GM12878 (cell line): ENCODE data around the gene GRXCR1. TPM values are rescaled to one million over a fixed set of nuclear protein-coding genes. Genes with fewer than 3 reads are reported as not detected.

Experiments
- ASH2L ChIP-seq: fragments of 300-600, 200-600 bp; sonication (generic); IDR thresholded peaks from 2 replicates; pipeline ENCODE4 v1.6.1; 2017; ENCODE audit warnings: low read depth, mild to moderate bottlenecking, borderline replicate concordance
- BCL3 ChIP-seq: IDR thresholded peaks from 2 replicates; pipeline ENCODE4 v1.6.1; 2011; ENCODE audit warnings: borderline replicate concordance, low read depth, mild to moderate bottlenecking, moderate library complexity, low read length; ENCODE audit not compliant: insufficient read depth, poor library complexity, severe bottlenecking
- RAD21 ChIP-seq: IDR thresholded peaks from 2 replicates; pipeline ENCODE4 v1.6.1; 2011; ENCODE audit warnings: mild to moderate bottlenecking, low read depth, low read length, moderate library complexity; ENCODE audit not compliant: insufficient read depth
- SIN3A ChIP-seq: IDR thresholded peaks from 2 replicates; pipeline ENCODE4 v1.6.1; 2012; ENCODE audit warnings: low read depth, low read length, improper control_type of control experiment
- SP1 ChIP-seq: IDR thresholded peaks from one replicate; pipeline ENCODE4 v1.6.1; 2011; ENCODE audit warnings: low read depth, low read length
- SRF ChIP-seq, 2 experiments: IDR thresholded peaks; 2 replicates each; pipeline ENCODE4 v1.6.1; 2011; ENCODE audit warnings: low read depth in 2 of 2, low read length in 2 of 2, mild to moderate bottlenecking in 1 of 2, moderate library complexity in 1 of 2
- ZNF687 ChIP-seq: fragments of 450-650 bp; IDR thresholded peaks from 2 replicates; pipeline ENCODE4 v1.6.1; 2017; ENCODE audit warnings: mild to moderate bottlenecking, moderate library complexity
- polyA plus RNA-seq, 11 experiments: library from polyadenylated mRNA; depleted of rRNA in 4 of 11; unstranded in 6 of 11; stranded (reverse) in 5 of 11; fragments of >200 nt; fragmentation: Nextera tagmentation in 4 of 11; fragmentation: Illumina TruSeq in 1 of 11; extraction: Ambion mirVana in 4 of 11; extraction: Trizol in 1 of 11; gene quantifications; 1 replicate in 1 of 11; 2 replicates in 10 of 11; pipeline versions ENCODE4 v1.2.1 to v1.2.3, GENCODE V29; 2011 to 2016; ENCODE audit warnings: inconsistent platforms in 2 of 11, missing spikeins in 2 of 11, low read depth in 1 of 11
- total RNA-seq, 4 experiments: library from RNA; depleted of rRNA in 3 of 4; stranded (reverse); fragments of >200 nt in 3 of 4; fragmentation: Illumina TruSeq in 1 of 4; extraction: Trizol in 1 of 4; gene quantifications; 2 replicates each; pipeline versions ENCODE4 v1.2.1 to v1.2.3, GENCODE V29; 2013 to 2021

Gene GRXCR1
- total and polyA plus RNA-seq, 10 of the 15 experiments (the other 5 are each of a cell fraction or from before 2014, with no cell fraction given): not detected

- no peak for TF ChIP-seq ZNF687
- no peak for TF ChIP-seq RAD21
- TF ChIP-seq SP1: no peak
- no peak for TF ChIP-seq SRF (IDR thresholded peaks at IDR 0.05; ENCODE audit: low read depth in 2 of 2, low read length in 2 of 2)
- TF ChIP-seq BCL3: no peak
- no peak for TF ChIP-seq SIN3A
- no peak for TF ChIP-seq ASH2L
- TF ChIP-seq, all 136 proteins: peak for 0
These were observed 93.5 kb downstream of the GRXCR1 start (continued) for GRCh38 chr4:42985976-42986375.
